Measurements from ENCODE around the gene BFSP2. TPM values are rescaled to one million over a fixed set of nuclear protein-coding genes. Genes with fewer than 3 reads are reported as not detected.

BFSP2 gene
- total and polyA plus RNA-seq, 2 of the 4 experiments (the other 2 are of a cell fraction) = not detected

DNA sequence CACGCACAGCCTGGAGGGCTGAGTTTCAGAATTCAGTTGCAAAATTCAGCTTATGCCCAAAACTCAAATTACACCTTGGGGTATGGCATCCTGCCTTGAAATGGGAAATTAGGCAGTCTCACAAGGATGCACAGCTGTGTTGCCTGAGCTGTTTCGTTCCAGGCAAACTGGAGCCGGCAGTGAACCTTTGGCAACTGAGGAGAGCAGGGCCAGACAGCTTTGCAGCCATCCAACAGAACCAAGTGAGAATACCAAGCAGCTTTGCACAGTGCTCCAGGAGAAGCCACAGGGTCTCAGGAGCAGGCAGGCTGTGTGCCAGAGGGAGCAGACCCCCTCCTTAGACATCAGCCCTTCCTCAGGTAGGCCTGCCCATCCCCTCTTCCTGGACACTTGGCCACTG lies 32.5 kb upstream of the BFSP2 start:
- no peaks in the 10 kb centered on the region for H3K79me1 ChIP-seq (ENCODE audit: low read depth in 1 of 2, low read length in 2 of 2)
- H3K9ac ChIP-seq (ENCODE audit: low read depth, low read length) = no peak overlapping the region
- no peak for TF ChIP-seq CHD1 (IDR thresholded peaks at IDR 0.05; ENCODE audit: low read depth, low read length)
- TF ChIP-seq RCOR1 (IDR thresholded peaks at IDR 0.05; ENCODE audit: insufficient replicate concordance, low read length) = no peak
- no peak for TF ChIP-seq BHLHE40 (IDR thresholded peaks at IDR 0.05; ENCODE audit: low read depth, low read length)
- no peak for TF ChIP-seq MAZ (IDR thresholded peaks at IDR 0.05; ENCODE audit: borderline replicate concordance, low read depth, low read length)
- TF ChIP-seq MXI1 (IDR thresholded peaks at IDR 0.05; ENCODE audit: borderline replicate concordance, low read depth, low read length) = no peak
- TF ChIP-seq FOS (IDR thresholded peaks at IDR 0.05; ENCODE audit: low read depth, low read length) = no peak
- no peak for TF ChIP-seq RFX5 (IDR thresholded peaks at IDR 0.05; ENCODE audit: low read depth, low read length)
- no peak for TF ChIP-seq SMC3 (IDR thresholded peaks at IDR 0.05; ENCODE audit: low read depth, low read length)
- no peak for TF ChIP-seq MAFK (IDR thresholded peaks at IDR 0.05; ENCODE audit: low read depth, low read length)
- TF ChIP-seq, protein P1, sequence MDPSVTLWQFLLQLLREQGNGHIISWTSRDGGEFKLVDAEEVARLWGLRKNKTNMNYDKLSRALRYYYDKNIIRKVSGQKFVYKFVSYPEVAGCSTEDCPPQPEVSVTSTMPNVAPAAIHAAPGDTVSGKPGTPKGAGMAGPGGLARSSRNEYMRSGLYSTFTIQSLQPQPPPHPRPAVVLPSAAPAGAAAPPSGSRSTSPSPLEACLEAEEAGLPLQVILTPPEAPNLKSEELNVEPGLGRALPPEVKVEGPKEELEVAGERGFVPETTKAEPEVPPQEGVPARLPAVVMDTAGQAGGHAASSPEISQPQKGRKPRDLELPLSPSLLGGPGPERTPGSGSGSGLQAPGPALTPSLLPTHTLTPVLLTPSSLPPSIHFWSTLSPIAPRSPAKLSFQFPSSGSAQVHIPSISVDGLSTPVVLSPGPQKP (IDR thresholded peaks at IDR 0.05; ENCODE audit: borderline replicate concordance, low read depth, low read length) = no peak
- TF ChIP-seq, protein P2, sequence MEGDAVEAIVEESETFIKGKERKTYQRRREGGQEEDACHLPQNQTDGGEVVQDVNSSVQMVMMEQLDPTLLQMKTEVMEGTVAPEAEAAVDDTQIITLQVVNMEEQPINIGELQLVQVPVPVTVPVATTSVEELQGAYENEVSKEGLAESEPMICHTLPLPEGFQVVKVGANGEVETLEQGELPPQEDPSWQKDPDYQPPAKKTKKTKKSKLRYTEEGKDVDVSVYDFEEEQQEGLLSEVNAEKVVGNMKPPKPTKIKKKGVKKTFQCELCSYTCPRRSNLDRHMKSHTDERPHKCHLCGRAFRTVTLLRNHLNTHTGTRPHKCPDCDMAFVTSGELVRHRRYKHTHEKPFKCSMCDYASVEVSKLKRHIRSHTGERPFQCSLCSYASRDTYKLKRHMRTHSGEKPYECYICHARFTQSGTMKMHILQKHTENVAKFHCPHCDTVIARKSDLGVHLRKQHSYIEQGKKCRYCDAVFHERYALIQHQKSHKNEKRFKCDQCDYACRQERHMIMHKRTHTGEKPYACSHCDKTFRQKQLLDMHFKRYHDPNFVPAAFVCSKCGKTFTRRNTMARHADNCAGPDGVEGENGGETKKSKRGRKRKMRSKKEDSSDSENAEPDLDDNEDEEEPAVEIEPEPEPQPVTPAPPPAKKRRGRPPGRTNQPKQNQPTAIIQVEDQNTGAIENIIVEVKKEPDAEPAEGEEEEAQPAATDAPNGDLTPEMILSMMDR (conservative IDR thresholded peaks at IDR 0.05; ENCODE audit: low read depth, low read length) = no peak
- TF ChIP-seq, protein P3, sequence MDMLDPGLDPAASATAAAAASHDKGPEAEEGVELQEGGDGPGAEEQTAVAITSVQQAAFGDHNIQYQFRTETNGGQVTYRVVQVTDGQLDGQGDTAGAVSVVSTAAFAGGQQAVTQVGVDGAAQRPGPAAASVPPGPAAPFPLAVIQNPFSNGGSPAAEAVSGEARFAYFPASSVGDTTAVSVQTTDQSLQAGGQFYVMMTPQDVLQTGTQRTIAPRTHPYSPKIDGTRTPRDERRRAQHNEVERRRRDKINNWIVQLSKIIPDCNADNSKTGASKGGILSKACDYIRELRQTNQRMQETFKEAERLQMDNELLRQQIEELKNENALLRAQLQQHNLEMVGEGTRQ (IDR thresholded peaks at IDR 0.05; ENCODE audit: low read depth, low read length) = no peak
- no peak for TF ChIP-seq POLR2A (IDR thresholded peaks at IDR 0.05; ENCODE audit: low read depth, low read length)
- H2BK20ac ChIP-seq (ENCODE audit: low read depth, low read length) = no peak overlapping the region
- DNase-seq (no peak), ATAC-seq (ENCODE audit: low read depth) (no peak)
- dilution Hi-C loops (cut with HindIII; ENCODE audit: low sequenced_read_pairs, unreplicated experiment) (no loop called here), intact Hi-C loops (cut with micrococcal nuclease) (no loop called here), in situ Hi-C loops (cut with MboI; ENCODE audit: low sequenced_read_pairs) (no loop called here)
- no peak overlapping the region for H2BK15ac ChIP-seq (ENCODE audit: low read depth, low read length)
- no peak overlapping the region for H3K23ac ChIP-seq (ENCODE audit: low read depth, low read length)
- CTCF ChIA-PET = interaction anchor here (0.5 kb wide), 1 partner anchor 10 kb away, joined by 9 read pairs; no protein-coding TSS in a partner anchor
- H3K4ac ChIP-seq (ENCODE audit: low read depth, low read length) = no peak overlapping the region
- H3K4me1 ChIP-seq (ENCODE audit: control insufficient read depth, insufficient read depth, low read length) = no peaks in the 10 kb centered on the region
- BruUV-seq (replicated peaks) = no TSS peak
- no peak overlapping the region for H3K18ac ChIP-seq (ENCODE audit: low read depth, low read length)
- H3K56ac ChIP-seq (ENCODE audit: extremely low read depth, insufficient read depth, low read length) = no peak overlapping the region
- no peak overlapping the region for H2BK5ac ChIP-seq (ENCODE audit: low read depth, low read length, poor library complexity, severe bottlenecking)
- H3K9me3 ChIP-seq (ENCODE audit: control insufficient read depth, insufficient read depth, low read length) = no peaks in the 10 kb centered on the region
- no peak overlapping the region for H4K91ac ChIP-seq (ENCODE audit: insufficient read depth, low read depth, low read length)
- H3K27ac ChIP-seq (ENCODE audit: insufficient read depth, low read length) = no peak overlapping the region
- no peak overlapping the region for H2BK120ac ChIP-seq (ENCODE audit: low read depth, low read length)
- H4K8ac ChIP-seq (ENCODE audit: low read depth in 2 of 2, low read length in 2 of 2) = no peak overlapping the region
- H4K5ac ChIP-seq (ENCODE audit: low read depth, low read length) = no peak overlapping the region
- no peaks in the 10 kb centered on the region for H4K20me1 ChIP-seq (ENCODE audit: insufficient read depth, low read length)
- H3K4me2 ChIP-seq (ENCODE audit: low read depth, low read length) = no peak overlapping the region
- no peak overlapping the region for H3K14ac ChIP-seq (replicated peaks; ENCODE audit: low read depth, low read length)
- H3K4me3 ChIP-seq (ENCODE audit: insufficient read depth, low read depth, low read length) = no peak overlapping the region
- POLR2A ChIA-PET (ENCODE audit: unreplicated experiment) = no interaction called here
- no peaks in the 10 kb centered on the region for H3K36me3 ChIP-seq (ENCODE audit: control insufficient read depth, insufficient read depth, low read length)
- H3K9me1 ChIP-seq (ENCODE audit: insufficient read depth, low read length) = no peaks in the 10 kb centered on the region
- 100% methylated on average over 2 of the region's 3 CpGs; no CpG with 5 or more reads in 1 of the 2 experiments for WGBS, 2 experiments (ENCODE audit: extremely low coverage in 2 of 2, insufficient read length in 1 of 2)
- no peak overlapping the region for H2AK9ac ChIP-seq (replicated peaks; ENCODE audit: low read depth, low read length, poor library complexity)
- H2AFZ ChIP-seq (replicated peaks; ENCODE audit: low read length, poor library complexity) = no peak overlapping the region
- H3K27me3 ChIP-seq (ENCODE audit: control insufficient read depth, insufficient read depth, low read length) = no peaks in the 10 kb centered on the region; the same call in 1 of the 2 replicates
- H2AK5ac ChIP-seq (ENCODE audit: low read depth, low read length) = no peak overlapping the region
